CD14-positive monocyte (primary cell): ENCODE data around the gene PDE1C. TPM values are rescaled to one million over a fixed set of nuclear protein-coding genes. Genes with fewer than 3 reads are reported as not detected.
A peak's percentile ranks its signal among the peaks of the same experiment; 100 is the strongest.

Source experiments
- DNase-seq, 3 donors: peaks; one replicate each; pipeline ENCODE4 v3.0.0-alpha.2; 2011 to 2022
- H2AFZ ChIP-seq: 2 replicates; pipeline ENCODE4 v1.6.0; 2012; ENCODE audit warnings: mild to moderate bottlenecking, low read depth, low read length, inconsistent platforms; ENCODE audit not compliant: insufficient read depth, poor library complexity, severe bottlenecking
- H3K27ac ChIP-seq, 2 donors: 1 replicate in 1 of 2; 2 replicates in 1 of 2; pipeline ENCODE4 v1.5.1; 2012 to 2013; ENCODE audit warnings: low read length in 2 of 2, control low read depth in 1 of 2, inconsistent platforms in 1 of 2, low read depth in 1 of 2, mild to moderate bottlenecking in 1 of 2
- H3K27me3 ChIP-seq, 2 donors: one replicate each; pipeline versions ENCODE4 v1.6.0 to v1.6.1; 2011 to 2013; ENCODE audit warnings: low read length in 2 of 2; ENCODE audit not compliant: control insufficient read depth in 2 of 2, insufficient read depth in 2 of 2
- H3K36me3 ChIP-seq, 2 donors: replicated peaks in 1 of 2; 1 replicate in 1 of 2; 2 replicates in 1 of 2; pipeline versions ENCODE4 v1.5.1 to v1.6.1; 2012 to 2013; ENCODE audit warnings: low read length in 2 of 2, control low read depth in 1 of 2, inconsistent platforms in 1 of 2, mild to moderate bottlenecking in 1 of 2; ENCODE audit not compliant: insufficient read depth in 2 of 2, control insufficient read depth in 1 of 2
- H3K4me1 ChIP-seq, 2 donors: 1 replicate in 1 of 2; 2 replicates in 1 of 2; pipeline versions ENCODE4 v1.5.1 to v1.6.1; 2012 to 2013; ENCODE audit warnings: low read length in 2 of 2, control low read depth in 1 of 2, inconsistent platforms in 1 of 2, mild to moderate bottlenecking in 1 of 2, moderate library complexity in 1 of 2; ENCODE audit not compliant: insufficient read depth in 2 of 2, control insufficient read depth in 1 of 2
- H3K4me2 ChIP-seq: replicated peaks from 2 replicates; pipeline ENCODE3; 2012; ENCODE audit warnings: low read length, moderate library complexity, mild to moderate bottlenecking; ENCODE audit not compliant: poor library complexity, severe bottlenecking; ENCODE audit errors: extremely low read depth
- H3K4me3 ChIP-seq, 3 experiments: fragments of 200-600 bp in 1 of 3; sonication (generic) in 1 of 3; replicated peaks in 1 of 3; 1 replicate in 2 of 3; 2 replicates in 1 of 3; pipeline ENCODE4 v1.5.1; 2011 to 2013; ENCODE audit warnings: low read length in 3 of 3, mild to moderate bottlenecking in 3 of 3, control low read depth in 2 of 3, low read depth in 2 of 3, inconsistent platforms in 1 of 3, moderate library complexity in 1 of 3
- H3K79me2 ChIP-seq: 2 replicates; pipeline ENCODE4 v1.6.0; 2012; ENCODE audit warnings: mild to moderate bottlenecking, control low read depth, inconsistent platforms, low read length, moderate library complexity; ENCODE audit not compliant: insufficient read depth
- H3K9ac ChIP-seq: 2 replicates; pipeline ENCODE4 v1.6.0; 2017; ENCODE audit warnings: low read length, mild to moderate bottlenecking; ENCODE audit not compliant: insufficient read depth, poor library complexity, severe bottlenecking
- H3K9me3 ChIP-seq, 2 donors: replicated peaks in 1 of 2; 1 replicate in 1 of 2; 2 replicates in 1 of 2; pipeline versions ENCODE4 v1.5.1 to v1.6.1; 2012 to 2013; ENCODE audit warnings: low read length in 2 of 2, control low read depth in 1 of 2; ENCODE audit not compliant: control insufficient read depth in 1 of 2, insufficient read depth in 1 of 2
- H4K20me1 ChIP-seq: 2 replicates; pipeline ENCODE4 v1.6.0; 2012; ENCODE audit warnings: mild to moderate bottlenecking, low read length, control low read depth, moderate library complexity; ENCODE audit not compliant: insufficient read depth
- H3K27ac Mint-ChIP-seq, 7 donors: one replicate each; pipeline ENCODE4 v1.8.0; 2020; ENCODE audit warnings: mild to moderate bottlenecking in 7 of 7, mixed read lengths in 7 of 7, moderate library complexity in 6 of 7, inconsistent platforms in 2 of 7
- H3K27me3 Mint-ChIP-seq, 3 donors: one replicate each; pipeline ENCODE4 v1.8.0; 2021 to 2022; ENCODE audit warnings: low read depth in 3 of 3, mild to moderate bottlenecking in 3 of 3, mixed read lengths in 3 of 3, moderate library complexity in 3 of 3, inconsistent platforms in 1 of 3
- H3K36me3 Mint-ChIP-seq, 2 donors: one replicate each; pipeline ENCODE4 v1.8.0; 2020; ENCODE audit warnings: mixed read lengths in 2 of 2, inconsistent platforms in 1 of 2, mild to moderate bottlenecking in 1 of 2
- H3K4me1 Mint-ChIP-seq: one replicate; pipeline ENCODE4 v1.8.0; 2020; ENCODE audit warnings: mild to moderate bottlenecking, mixed read lengths
- H3K4me3 Mint-ChIP-seq, 2 donors: one replicate each; pipeline ENCODE4 v1.8.0; 2020; ENCODE audit warnings: mild to moderate bottlenecking in 2 of 2, mixed read lengths in 2 of 2, moderate library complexity in 1 of 2
- H3K9me3 Mint-ChIP-seq, 7 donors: one replicate each; pipeline ENCODE4 v1.8.0; 2020 to 2022; ENCODE audit warnings: mixed read lengths in 7 of 7, mild to moderate bottlenecking in 6 of 7, moderate library complexity in 6 of 7, inconsistent platforms in 2 of 7
- WGBS: methylation state at CpG from one replicate; pipeline ENCODE4 v1.1.5; 2013; ENCODE audit warnings: missing lambda C conversion rate; ENCODE audit not compliant: insufficient coverage; 5-methylcytosine and 5-hydroxymethylcytosine counted together
- intact Hi-C, 2 donors: fragments of 100-400 bp; cut with micrococcal nuclease; formaldehyde crosslinking; loops; one replicate each; pipeline versions ENCODE4 v1.15.0 to v1.15.1; 2023
- polyA plus RNA-seq, 3 donors: library from polyadenylated mRNA; depleted of rRNA in 1 of 3; unstranded in 2 of 3; stranded (reverse) in 1 of 3; fragments of 300-500 nt in 2 of 3; fragments of >200 nt in 1 of 3; fragmentation: Illumina TruSeq in 2 of 3; gene quantifications; 1 replicate in 2 of 3; 2 replicates in 1 of 3; pipeline ENCODE4 v1.2.3, GENCODE V29; 2012 to 2021
- TF ChIP-seq, protein P1 (sequence below): fragments of 200-600 bp; IDR thresholded peaks from one replicate; pipeline ENCODE4 v1.8.0; 2022; ENCODE audit warnings: antibody characterized with exemption, mild to moderate bottlenecking

Gene PDE1C
- polyA plus RNA-seq, 3 donors: not detected

DNA sequence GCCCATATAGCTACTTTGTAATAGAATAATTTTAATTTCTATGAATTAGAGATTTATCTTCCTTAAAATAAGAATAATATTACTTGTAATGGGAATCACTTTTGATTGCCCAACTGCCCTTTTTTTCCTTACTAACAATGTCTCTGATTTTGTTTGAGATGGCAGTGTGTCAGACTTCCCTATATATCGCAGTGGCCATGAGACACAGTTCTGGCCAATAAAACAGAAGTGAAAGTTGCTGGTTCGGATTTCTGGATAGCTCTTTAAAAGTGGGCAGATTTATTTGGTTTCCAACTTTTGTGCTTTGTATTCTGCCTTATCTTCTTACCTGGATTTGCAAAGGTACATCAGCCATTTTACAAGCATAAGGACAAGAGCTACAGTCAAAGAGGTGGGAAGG is 213.0 kb downstream of the PDE1C start:
- peak overlapping the region; percentile 14 to 75 for H3K4me3 Mint-ChIP-seq
- no peaks in the 10 kb centered on the region for H3K79me2 ChIP-seq
- peaks cover 0 to 2% (median 1%) of the 10 kb centered on the region in 3 donors for H3K27me3 Mint-ChIP-seq

DNA sequence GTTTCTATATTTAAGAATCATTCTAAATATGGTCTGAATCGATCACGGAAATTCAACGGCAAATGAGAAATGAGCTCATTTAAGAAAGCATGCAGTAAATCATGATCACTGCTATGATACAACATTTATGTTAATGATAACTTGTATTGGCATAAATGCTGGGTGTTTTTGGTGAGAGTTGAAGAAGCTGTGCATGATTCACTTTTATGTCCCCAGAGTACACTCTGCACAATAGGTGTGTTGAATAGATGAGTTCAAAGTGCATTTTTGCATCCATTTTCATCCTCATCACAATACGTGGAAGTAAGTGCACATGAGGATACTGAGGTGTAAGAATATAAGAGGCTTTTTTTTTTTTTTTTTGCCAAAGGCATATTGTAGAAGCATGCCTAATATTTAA is 213.9 kb downstream of the PDE1C start:
- Histone ChIP-seq H4K20me1 (no peaks in the 10 kb centered on the region), H3K36me3 (no peaks in the 10 kb centered on the region), H3K4me2 (no peak overlapping the region), H3K4me1 (peaks cover 9 to 11% of the 10 kb centered on the region in 2 donors), H3K27me3 (no peaks in the 10 kb centered on the region), H3K79me2 (no peaks in the 10 kb centered on the region), H3K9ac (no peak overlapping the region), H3K9me3 (no peaks in the 10 kb centered on the region), H3K27ac (no peak overlapping the region), H2AFZ (no peak overlapping the region), H3K4me3 (no peak overlapping the region)
- peaks cover 9% of the 10 kb centered on the region for H3K4me1 Mint-ChIP-seq
- H3K36me3 Mint-ChIP-seq: no peaks in the 10 kb centered on the region
- TF ChIP-seq, protein P1, sequence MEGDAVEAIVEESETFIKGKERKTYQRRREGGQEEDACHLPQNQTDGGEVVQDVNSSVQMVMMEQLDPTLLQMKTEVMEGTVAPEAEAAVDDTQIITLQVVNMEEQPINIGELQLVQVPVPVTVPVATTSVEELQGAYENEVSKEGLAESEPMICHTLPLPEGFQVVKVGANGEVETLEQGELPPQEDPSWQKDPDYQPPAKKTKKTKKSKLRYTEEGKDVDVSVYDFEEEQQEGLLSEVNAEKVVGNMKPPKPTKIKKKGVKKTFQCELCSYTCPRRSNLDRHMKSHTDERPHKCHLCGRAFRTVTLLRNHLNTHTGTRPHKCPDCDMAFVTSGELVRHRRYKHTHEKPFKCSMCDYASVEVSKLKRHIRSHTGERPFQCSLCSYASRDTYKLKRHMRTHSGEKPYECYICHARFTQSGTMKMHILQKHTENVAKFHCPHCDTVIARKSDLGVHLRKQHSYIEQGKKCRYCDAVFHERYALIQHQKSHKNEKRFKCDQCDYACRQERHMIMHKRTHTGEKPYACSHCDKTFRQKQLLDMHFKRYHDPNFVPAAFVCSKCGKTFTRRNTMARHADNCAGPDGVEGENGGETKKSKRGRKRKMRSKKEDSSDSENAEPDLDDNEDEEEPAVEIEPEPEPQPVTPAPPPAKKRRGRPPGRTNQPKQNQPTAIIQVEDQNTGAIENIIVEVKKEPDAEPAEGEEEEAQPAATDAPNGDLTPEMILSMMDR: no peak
- peaks cover 0 to 2% (median 1%) of the 10 kb centered on the region in 3 donors for H3K27me3 Mint-ChIP-seq
- H3K4me3 Mint-ChIP-seq: no peak overlapping the region
- intact Hi-C loops: no loop called here
- H3K9me3 Mint-ChIP-seq: peaks cover 0 to 2% (median 0%) of the 10 kb centered on the region in 7 donors
- no peak for DNase-seq
- no peak overlapping the region for H3K27ac Mint-ChIP-seq
- WGBS: no CpG with 5 or more reads among the region's 4 CpGs

More for the DNA sequence above, 213.0 kb downstream of the PDE1C start:
- Histone ChIP-seq H3K4me1 (peaks cover 9 to 11% of the 10 kb centered on the region in 2 donors), H3K27ac (peak overlapping the region in 1 of 2 donors; percentile 48), H3K27me3 (no peaks in the 10 kb centered on the region), H3K4me2 (peak overlapping the region; percentile 59), H3K9me3 (no peaks in the 10 kb centered on the region), H3K36me3 (no peaks in the 10 kb centered on the region), H2AFZ (peak overlapping the region; percentile 53), H3K4me3 (peak overlapping the region in 2 of 3 experiments; percentile 13 to 53), H3K9ac (no peak overlapping the region), H4K20me1 (no peaks in the 10 kb centered on the region)
- Mint-ChIP-seq H3K9me3 (peaks cover 0 to 2% (median 0%) of the 10 kb centered on the region in 7 donors), H3K4me1 (peaks cover 9% of the 10 kb centered on the region), H3K36me3 (no peaks in the 10 kb centered on the region), H3K27ac (peak overlapping the region in 5 of 7 donors; percentile 13 to 65 (median 51))
- no CpG with 5 or more reads among the region's 2 CpGs for WGBS
- intact Hi-C loops: no loop called here
- TF ChIP-seq, protein P1: no peak
- peak; percentile 44 to 72 (median 70) for DNase-seq
